NCI-H2029 treated with DMSO at 0.1 percent for 48 hours (cell line): Measurements from ENCODE around the gene MPP2.
"Not testable (repeated sequence)": the region's sequence is repeated elsewhere in the genome, so short reads cannot be mapped to it uniquely, and the experiment has no call there.

Experiments
- DNase-seq: peaks from one replicate; lab custom pipeline; 2025; lab: John Stamatoyannopoulos, UW

MPP2 gene

DNA sequence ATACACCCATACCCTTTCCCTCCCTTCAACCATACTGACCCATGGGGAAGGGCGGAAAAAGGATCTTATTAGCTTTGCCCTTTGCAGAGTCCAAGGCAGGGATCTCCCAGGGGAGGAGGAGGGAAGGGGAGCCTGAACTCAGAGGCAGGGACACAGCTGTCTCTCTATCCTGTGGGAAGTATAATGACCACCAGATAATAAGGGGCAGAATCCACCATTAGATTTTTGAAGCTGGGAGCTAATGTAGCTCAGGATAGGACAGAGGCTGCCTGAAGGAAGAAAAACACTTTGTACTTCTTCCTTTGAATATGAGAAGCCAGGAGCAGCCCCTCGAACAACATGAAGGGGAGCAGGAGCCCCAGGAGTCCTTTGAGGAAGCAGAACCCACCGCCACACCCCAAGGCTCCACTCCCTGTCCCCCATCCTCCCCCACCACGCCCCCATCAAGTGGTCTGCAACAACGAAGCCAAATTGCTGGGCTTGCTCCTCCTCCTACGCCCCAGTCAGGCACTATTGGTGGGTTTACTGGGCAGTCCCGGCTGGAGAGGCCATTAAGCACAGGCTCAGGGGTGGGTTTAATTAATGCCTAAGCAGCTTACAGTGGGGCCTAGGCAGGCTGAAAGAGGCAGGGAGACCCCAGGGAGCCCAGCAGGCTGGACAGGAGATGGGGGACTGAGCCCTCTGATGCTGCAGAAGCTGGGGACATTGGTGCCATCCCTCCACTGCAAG, 5.3 kb downstream of the MPP2 start:
- DNase-seq, result no peak

- no peak for DNase-seq
These were observed 6.2 kb downstream of the MPP2 start for GRCh38 chr17:43900858-43901754.

DNA sequence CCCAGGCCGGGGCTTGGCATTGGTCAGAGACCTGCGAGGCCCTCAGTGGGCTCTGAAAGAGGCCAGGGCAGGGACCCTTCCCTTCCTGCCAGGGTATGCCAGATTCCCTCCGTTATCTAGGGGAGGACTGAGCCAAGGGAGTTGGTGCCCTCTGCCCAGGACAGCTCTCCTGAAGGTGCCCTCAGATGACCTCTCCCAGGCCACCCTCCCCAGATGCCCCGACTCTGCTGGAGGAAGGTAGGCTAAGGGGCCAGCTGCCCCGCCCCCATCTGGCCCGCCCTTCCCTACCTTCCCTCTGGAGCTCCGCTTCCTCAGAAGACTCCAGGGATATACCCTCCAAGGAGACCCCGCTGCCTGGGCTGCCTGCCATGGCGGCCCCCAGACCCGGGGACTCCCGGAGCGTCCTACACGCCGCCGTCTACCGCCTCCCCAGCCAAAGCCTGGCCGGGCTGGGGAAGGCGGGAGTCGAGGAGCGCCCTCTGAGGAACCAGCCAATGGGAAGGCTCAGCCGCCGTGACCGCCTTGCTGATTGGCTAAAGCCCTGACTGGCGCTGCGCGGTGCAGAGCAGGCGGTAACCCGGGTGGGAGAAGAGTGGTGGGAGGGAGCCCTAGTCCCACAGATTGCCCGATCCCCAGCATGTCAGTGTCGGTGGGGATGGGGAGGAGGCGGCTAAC, 7.0 kb downstream of the MPP2 start:
- DNase-seq, result peak; percentile 41

GRCh38 chr17:43898446-43898845, 8.9 kb downstream of the MPP2 start:
- no peak for DNase-seq

GRCh38 chr17:43897831-43898230, 9.5 kb downstream of the MPP2 start:
- DNase-seq, result no peak

GRCh38 chr17:43894494-43894893, 12.8 kb downstream of the MPP2 start:
- not testable (repeated sequence) for DNase-seq

GRCh38 chr17:43892647-43892952, 14.7 kb downstream of the MPP2 start:
- DNase-seq, result no peak

DNA sequence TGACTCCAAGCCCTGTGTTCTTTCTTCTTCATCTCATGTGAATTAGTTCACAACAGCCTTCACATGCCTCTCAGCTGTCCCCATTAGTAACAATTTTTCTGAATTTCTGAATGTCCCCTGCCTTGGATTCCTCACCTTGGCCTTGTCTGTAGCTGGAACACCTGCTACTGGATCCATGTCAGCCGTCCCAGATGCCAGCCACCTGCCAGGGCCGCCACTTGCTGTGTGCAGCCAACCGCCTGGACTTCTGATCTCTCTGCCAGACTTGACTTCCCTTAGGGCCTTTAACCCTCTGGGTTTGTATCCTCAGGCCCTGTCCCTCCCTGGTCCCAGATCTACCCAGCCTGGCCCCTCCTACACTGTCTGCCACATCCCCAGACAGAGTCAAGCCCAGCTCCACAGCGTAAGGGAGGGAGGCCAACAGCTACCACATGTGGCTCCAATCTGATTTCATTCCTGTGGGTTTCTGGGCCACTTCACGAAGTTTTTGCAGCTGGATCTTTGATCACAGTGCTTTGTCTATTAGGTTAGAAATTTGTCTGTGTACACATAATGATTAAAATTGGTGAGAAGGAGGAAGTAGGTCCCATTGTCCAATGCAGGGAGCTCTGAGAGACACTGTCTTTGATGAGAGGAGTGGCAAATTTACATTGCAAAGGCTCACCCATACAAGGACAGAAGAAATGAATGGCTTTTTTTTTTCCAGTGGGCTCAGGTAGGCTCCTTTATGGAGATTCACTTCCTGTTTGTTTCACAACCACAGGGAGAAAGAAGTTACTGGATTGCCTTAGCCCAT, 15.3 kb downstream of the MPP2 start:
- no peak for DNase-seq

- DNase-seq, result no peak
These were observed 17.1 kb downstream of the MPP2 start for GRCh38 chr17:43890240-43890639.

- DNase-seq, result no peak
These were observed 18.8 kb downstream of the MPP2 start for GRCh38 chr17:43888548-43888947.

DNA sequence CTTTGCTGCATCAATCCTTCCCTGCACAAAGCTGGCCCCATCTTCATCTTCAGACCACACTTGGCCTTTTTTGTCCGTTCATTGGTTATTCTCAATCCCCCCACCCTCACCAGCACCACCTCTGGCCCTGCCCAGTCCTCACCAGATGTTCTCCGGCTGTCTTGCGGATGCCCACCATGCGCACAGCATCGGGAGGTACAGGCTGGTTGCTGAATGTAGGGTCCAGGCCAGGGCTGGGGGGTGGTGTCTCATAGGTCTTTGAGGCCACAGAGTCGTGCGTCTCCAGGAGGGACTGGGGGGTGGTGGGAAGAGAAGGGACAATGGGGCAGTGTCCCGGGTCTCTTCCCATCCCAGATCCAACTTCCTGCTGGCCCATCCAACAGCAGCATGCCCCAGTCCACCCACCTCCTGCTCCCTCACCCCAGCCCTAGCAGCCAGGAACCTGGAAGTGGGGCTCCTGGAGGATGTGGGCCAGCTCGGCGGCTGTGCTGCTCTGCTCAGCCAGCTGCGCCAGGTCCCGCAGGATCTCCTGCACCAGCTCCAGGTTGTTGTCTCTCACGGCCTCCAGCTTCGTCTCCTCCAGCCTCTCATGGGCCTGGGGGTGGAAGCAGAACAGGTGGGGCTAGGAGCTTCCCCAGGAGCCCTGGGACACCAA, 24.4 kb downstream of the MPP2 start:
- DNase-seq, result no peak

DNA sequence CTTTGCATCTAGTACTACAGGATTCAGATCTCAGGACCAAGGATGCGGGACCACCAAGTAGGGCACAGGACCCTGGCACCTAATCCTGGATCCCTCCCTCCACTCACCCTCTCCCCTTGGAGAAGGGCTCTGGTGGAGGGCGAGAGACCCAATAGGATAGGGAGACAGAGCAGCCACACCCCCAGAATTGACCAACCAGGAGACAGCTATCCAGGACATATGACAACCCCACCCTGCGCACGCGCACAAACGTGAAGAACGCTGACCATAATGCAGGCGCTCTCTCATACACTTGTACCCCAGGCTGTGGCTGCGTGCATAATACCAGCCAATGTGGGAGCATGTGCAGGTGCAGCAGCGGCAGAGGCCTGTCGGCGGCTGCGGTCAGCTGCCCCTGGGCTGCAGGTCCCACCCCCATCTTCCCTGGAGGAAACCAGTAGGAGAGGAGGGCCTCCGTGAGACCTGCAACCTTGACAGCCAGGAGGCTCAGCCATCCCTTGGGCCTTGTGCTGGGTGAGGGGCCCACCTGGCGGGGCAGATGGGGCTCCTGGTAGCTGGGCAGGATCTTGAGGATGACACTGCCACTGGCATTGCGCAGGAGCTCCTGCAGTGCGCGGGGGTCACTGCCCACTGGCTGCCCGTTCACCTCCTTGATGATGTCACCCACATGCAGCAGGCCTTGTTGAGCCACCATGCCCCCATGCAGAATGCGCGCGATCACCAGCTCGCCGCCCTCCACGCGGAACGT, 25.4 kb downstream of the MPP2 start:
- DNase-seq, result no peak

- no peak for DNase-seq
These were observed 26.2 kb downstream of the MPP2 start for GRCh38 chr17:43881181-43881580.

DNA sequence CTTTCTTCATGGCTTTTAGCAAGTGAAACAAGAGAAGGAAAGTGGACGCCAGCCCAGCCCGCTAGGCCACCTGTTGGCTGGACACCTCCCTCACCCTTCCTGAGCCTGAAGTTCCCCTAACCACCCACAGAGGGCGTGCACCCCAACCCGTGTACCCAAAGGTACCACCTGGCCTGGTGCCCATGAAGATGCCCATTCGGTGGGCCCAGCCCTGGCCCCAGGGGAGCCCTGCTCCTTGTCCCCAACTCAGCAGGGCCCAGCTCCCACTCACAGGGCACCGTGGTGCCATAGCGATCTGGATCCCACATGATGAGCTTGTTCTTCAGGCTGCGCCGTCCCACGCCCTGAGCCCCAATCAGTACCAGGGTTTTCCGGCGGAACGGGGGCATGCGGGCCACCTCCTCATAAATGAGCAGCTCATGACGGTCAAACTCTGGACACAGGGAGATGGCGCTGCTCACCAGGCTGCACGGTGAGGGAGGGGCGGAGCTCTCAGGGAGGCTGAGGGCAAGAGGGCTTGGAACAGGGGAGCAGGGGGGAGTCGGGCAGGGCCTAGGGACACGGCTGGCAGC, 26.8 kb downstream of the MPP2 start:
- peak; percentile 5 for DNase-seq

DNA sequence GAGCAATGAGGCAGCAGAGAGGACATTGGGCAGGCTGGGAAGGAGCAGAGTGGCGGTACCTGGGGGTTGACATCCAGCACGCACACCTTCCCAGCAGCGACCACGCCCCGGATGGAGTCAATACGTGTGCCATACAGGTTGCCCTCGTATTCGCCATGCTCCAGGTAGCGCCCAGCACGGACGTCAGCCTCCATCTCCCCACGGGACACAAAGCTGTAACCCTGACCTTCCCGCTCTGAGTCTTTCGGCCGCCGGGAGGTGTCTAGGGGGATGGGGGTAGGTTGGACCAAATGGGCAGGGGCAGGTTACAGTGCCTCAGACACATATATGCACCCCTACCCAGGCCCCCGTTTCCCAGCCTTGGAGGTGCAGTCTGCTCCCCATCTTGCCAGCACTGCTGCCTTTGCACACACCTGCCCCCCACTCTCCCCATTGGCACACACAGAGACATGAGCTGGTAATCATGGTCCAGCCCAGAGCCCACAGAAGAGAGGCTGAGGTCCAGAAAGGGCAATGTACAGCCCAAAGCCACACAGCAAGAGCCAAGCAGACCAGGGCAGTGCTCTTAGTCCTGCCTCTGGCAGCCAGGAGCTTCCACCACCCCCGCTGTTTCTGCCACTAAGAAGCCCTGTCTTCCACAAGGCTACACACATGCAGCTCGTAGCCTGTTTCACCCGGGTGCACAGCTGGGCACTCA, 27.5 kb downstream of the MPP2 start:
- no peak for DNase-seq

- DNase-seq, result no peak
These were observed 28.8 kb downstream of the MPP2 start for GRCh38 chr17:43878260-43879175.

GRCh38 chr17:43877451-43878155, 29.7 kb downstream of the MPP2 start:
- DNase-seq, result no peak

DNA sequence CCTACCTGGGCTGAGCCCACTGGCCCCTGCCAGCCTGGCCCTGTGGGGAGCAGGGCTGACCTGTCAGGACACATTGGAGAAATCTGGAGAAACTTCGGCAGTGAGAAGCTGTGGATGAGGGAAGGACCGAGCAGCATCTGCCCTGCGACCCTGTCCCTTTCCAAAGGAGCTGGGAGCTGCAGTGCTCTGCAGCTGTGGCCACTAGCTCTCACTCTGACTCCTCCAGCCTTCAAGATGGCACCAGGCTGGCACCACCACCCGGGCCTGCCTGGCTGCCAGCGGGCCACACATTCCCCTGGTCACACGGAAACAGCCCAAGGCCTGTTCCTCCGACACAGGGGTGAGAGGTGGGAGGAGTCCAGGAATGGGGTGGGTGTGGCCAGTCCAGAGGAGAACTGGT, 30.3 kb downstream of the MPP2 start:
- no peak for DNase-seq
